Muscle of leg (tissue), 11 donors: ENCODE data around the gene SLC23A2. TPM values are rescaled to one million over a fixed set of nuclear protein-coding genes. Genes with fewer than 3 reads are reported as not detected.

Source experiments
- DNase-seq: peaks from one replicate; pipeline ENCODE4 v3.0.0; 2013
- H3K27ac ChIP-seq: one replicate; pipeline ENCODE4 v1.5.1; 2013; ENCODE audit warnings: mild to moderate bottlenecking, low read length, control low read depth
- H3K27me3 ChIP-seq: one replicate; pipeline ENCODE4 v1.6.1; 2013; ENCODE audit warnings: low read length; ENCODE audit not compliant: control insufficient read depth, insufficient read depth
- H3K36me3 ChIP-seq: one replicate; pipeline ENCODE4 v1.6.1; 2013; ENCODE audit warnings: low read length; ENCODE audit not compliant: control insufficient read depth, insufficient read depth
- H3K4me1 ChIP-seq: one replicate; pipeline ENCODE4 v1.6.1; 2013; ENCODE audit warnings: low read length; ENCODE audit not compliant: control insufficient read depth, insufficient read depth
- H3K4me3 ChIP-seq: one replicate; pipeline ENCODE4 v1.5.1; 2013; ENCODE audit warnings: low read length, control low read depth
- H3K9me3 ChIP-seq: replicated peaks from 2 replicates; pipeline ENCODE4 v1.6.1; 2013; ENCODE audit warnings: low read depth, low read length; ENCODE audit not compliant: control insufficient read depth
- WGBS: methylation state at CpG from one replicate; pipeline ENCODE4 v1.1.5; 2013; ENCODE audit warnings: missing lambda C conversion rate; ENCODE audit not compliant: insufficient coverage; 5-methylcytosine and 5-hydroxymethylcytosine counted together
- polyA plus RNA-seq, 8 donors: library from polyadenylated mRNA; unstranded; fragments of 120-200 nt; gene quantifications; one replicate each; pipeline versions ENCODE4 v1.2.1 to v1.2.3, GENCODE V29; 2013; ENCODE audit warnings: inconsistent platforms in 1 of 8, low replicate concordance in 1 of 8; ENCODE audit not compliant: insufficient read length in 8 of 8, insufficient read depth in 1 of 8
- total RNA-seq: library from RNA; stranded (reverse); fragments of 120-200 nt; gene quantifications from one replicate; pipeline ENCODE4 v1.2.4, GENCODE V29; 2013

SLC23A2 gene
- total and polyA plus RNA-seq, 9 donors, result 7.6 to 13.7 (median 10.6) TPM

DNA sequence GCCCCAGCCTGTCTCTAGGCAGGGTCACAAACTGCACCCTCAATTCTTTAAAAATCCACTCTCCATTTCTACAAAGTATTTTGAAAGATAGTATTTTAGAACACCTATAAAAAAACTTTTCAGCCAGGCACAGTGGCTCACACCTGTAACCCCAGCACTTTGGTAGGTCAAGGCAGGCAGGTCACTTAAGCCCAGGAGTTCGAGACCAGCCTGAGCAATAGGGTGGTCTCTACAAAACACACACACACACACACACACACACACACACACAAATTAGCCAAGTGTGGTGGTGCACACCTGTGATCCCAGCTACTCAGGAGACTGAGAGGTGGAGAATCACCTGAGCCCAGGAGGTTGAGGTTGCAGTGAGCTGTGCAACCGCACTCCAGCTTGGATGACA is 30.2 kb downstream of the SLC23A2 start:
- peaks cover 11% of the 10 kb centered on the region for H3K36me3 ChIP-seq
- no peaks in the 10 kb centered on the region for H3K9me3 ChIP-seq
- H3K4me1 ChIP-seq, result peaks cover 3% of the 10 kb centered on the region
- no peak overlapping the region for H3K4me3 ChIP-seq
- no peaks in the 10 kb centered on the region for H3K27me3 ChIP-seq
- no peak overlapping the region for H3K27ac ChIP-seq
- DNase-seq, result no peak
- WGBS, result 100% methylated on average over 1 of the region's 2 CpGs

DNA sequence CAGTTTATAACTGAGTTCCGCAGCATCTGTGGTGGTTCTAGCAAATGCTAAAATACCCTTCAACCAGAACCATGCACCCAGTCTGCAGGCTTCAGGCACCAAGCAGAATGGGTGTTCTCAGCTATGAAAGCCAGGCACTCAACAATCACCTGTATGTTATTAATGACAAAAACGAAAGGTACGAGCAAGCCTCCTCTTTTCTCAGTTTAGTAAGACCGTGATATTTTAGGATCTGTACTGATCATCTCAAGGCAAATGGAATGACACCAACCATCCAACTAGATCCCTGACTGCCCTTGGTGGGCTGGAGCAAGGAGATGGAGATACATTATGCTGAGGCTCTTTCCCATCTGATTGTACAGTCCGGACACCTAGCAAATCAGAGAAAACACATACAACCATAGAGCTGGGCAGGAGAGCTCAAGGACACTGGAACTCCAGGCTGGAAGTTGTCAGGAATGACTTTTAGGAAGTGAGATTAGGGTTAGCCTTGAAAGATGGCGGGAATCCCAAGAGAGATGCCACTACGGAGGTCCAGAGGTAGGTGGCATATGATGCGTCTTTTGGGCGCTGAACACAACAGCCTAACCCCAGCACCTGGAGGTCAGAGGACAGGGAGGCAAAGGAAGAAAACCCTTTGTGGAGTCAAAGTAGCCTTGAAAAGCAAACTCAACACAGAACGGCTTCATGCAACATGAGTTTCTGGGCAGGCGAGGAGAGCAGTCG is 33.4 kb downstream of the SLC23A2 start:
- Histone ChIP-seq H3K9me3 (no peaks in the 10 kb centered on the region), H3K27ac (no peak overlapping the region), H3K4me1 (no peaks in the 10 kb centered on the region), H3K27me3 (no peaks in the 10 kb centered on the region), H3K36me3 (peaks cover 11% of the 10 kb centered on the region), H3K4me3 (no peak overlapping the region)
- DNase-seq, result no peak
- 98% methylated on average over 8 of the region's 12 CpGs for WGBS

DNA sequence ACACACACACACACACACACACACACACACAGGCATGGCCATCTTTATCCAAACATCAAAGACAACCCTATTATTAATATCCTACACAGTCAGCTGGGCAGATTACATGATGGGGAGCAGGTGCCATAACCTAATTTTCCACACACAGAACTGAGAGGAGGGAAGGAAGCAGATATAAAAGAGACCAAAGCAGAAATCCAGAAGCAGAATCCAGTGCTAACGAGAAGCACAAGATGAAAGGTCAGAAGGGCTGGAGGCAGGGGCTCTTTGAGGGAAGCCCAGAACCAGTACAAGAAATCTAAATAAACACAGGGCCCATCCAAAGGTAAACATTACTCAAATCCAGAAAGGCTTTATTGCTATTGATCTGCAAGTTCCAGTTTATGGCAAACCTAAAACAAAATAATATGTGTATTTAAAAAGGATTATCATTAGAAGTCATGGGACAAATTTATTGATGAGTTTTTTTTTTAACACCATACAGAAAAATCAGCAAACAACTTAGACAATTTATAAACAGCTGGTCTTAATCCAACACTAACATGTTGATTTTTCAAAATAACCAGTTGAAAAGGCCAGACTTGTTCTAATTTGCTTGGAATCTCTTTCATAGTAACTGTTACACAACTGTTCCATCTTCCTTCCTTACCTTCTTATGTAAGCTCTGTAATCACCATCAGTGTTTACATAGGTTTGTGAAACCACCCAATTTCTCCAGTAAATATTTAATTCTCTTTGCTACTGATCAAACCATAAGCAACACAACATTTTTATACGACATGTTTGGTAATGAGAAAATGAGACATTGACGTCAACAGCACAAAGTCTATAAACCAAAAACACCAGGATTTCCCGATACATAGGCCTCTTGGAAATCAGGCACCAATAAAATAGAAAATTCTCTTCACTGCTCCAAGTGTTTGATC is 34.2 kb downstream of the SLC23A2 start:
- no peak for DNase-seq
- Histone ChIP-seq H3K27ac (no peak overlapping the region), H3K36me3 (peaks cover 11% of the 10 kb centered on the region), H3K27me3 (no peaks in the 10 kb centered on the region), H3K9me3 (no peaks in the 10 kb centered on the region), H3K4me1 (no peaks in the 10 kb centered on the region), H3K4me3 (no peak overlapping the region)
- WGBS, result no CpG with 5 or more reads among the region's 4 CpGs

DNA sequence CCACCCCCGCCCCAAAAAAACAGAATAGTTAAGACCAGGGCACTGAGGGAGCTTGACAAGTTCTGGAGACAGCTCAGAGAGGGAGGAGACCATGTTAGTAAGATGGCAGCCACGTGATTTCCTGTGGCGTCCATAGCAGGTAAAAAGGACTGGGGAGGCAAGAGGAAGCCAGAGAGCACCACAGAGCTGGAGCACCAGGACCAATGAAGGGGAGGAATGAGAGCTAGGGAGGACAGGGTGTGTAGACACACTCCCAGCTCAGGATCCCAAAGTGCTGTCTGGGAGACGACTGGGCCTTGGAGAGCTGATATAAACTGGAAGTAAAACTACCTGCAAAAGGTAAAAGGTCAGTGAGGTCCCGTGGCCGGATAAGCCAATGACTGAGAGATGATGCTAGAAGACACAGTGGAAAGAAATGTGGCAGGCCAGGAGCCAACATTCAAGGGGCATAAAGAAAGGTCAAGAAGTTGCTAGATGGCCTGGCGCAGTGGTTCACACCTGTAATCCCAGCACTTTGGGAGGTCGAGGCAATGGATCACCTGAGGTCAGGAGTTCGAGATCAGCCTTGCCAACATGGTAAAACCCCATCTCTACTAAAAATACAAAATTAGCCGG is 39.0 kb downstream of the SLC23A2 start:
- WGBS, result 76% methylated on average over 6 of the region's 10 CpGs
- DNase-seq, result no peak
- Histone ChIP-seq H3K4me1 (no peaks in the 10 kb centered on the region), H3K27me3 (no peaks in the 10 kb centered on the region), H3K36me3 (no peaks in the 10 kb centered on the region), H3K9me3 (no peaks in the 10 kb centered on the region), H3K4me3 (no peak overlapping the region), H3K27ac (no peak overlapping the region)

DNA sequence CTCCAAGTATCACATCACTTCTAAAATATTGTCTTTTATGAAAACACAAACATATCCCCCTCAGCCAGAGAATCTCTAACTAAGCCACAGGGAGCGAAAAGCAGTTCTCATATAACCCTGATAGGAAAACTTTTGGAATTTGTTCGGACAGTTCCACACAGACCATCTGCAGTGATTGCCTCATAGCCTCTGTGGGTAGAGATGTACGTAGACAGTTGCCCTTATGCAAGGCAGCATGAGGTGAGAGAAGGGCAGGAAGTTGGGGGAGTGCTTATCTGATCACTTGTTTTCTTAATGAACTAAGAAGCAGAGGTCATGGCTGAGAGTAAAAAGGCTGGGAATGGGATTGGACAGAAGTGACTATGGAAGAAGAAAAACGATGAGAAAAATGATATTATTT is 39.6 kb downstream of the SLC23A2 start:
- no peak for DNase-seq
- H3K36me3 ChIP-seq, result no peaks in the 10 kb centered on the region
- 40% methylated on average over 2 of the region's 4 CpGs for WGBS
- H3K4me3 ChIP-seq, result no peak overlapping the region
- H3K4me1 ChIP-seq, result no peaks in the 10 kb centered on the region
- no peaks in the 10 kb centered on the region for H3K9me3 ChIP-seq
- no peaks in the 10 kb centered on the region for H3K27me3 ChIP-seq
- H3K27ac ChIP-seq, result no peak overlapping the region

DNA sequence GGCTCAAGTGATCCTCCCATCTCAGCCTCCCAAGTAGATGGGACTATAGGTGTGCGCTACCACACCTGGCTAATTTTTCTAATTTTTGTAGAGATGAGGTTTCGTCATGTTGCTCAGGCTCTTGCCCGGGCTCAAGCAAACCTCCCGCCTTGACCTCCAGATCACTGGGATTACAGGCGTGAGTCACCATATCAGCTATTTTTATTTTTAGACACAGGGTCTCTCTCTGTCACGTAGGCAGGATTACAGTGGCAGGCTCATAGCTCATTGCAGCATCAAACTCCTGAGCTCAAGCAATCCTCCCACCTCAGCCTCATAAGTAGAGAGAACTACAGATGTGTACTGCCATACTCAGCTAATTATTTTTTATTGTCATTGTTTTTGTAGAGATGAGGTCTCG is 41.7 kb downstream of the SLC23A2 start:
- Histone ChIP-seq H3K27me3 (no peaks in the 10 kb centered on the region), H3K27ac (no peak overlapping the region), H3K9me3 (no peaks in the 10 kb centered on the region), H3K4me1 (no peaks in the 10 kb centered on the region), H3K4me3 (no peak overlapping the region), H3K36me3 (no peaks in the 10 kb centered on the region)
- WGBS, result 89% methylated on average over 5 of the region's 7 CpGs
- no peak for DNase-seq

DNA sequence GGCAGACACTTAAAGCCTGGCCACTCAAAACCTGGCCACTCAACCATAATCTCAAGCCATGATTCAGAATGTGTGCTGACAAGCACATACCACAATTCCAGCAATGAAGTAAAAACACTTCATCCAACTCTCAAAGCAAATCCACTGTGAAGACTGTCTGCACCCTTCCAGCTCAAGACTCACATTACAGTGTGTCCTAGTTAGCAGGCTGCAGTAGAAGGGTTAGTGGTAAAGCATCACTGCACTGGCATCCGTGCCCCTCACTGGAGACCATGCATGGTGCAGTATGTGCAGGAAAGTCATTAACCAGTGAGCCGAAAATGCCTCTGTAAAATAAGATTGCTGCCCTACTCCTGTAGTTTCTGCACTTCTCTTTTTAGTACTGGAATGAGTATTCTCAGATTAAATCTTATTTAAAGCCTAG is 43.4 kb downstream of the SLC23A2 start:
- no peak for DNase-seq
- Histone ChIP-seq H3K36me3 (no peaks in the 10 kb centered on the region), H3K4me1 (no peaks in the 10 kb centered on the region), H3K9me3 (no peaks in the 10 kb centered on the region), H3K4me3 (no peak overlapping the region), H3K27ac (no peak overlapping the region), H3K27me3 (no peaks in the 10 kb centered on the region)
- WGBS, result 43% methylated on average over 1 of the region's 2 CpGs

DNA sequence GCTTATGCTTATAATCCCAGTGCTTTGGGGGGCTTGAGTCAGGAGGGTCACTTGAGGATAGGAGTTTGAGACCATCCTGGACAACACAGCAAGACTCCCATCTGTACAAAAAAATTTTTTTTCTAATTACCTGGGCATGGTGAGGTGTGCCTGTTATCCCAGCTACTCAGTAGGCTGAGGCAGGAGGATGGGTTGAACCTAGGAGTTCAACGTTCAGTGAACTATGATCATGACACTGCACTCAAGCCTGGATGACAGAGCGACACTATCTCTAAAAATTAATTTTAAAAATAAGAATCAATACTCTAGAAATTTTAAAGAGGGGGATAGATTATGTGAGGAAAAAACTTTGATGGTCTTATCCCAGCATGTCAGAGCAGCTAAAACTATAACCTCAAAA is 44.1 kb downstream of the SLC23A2 start:
- Histone ChIP-seq H3K4me1 (no peaks in the 10 kb centered on the region), H3K4me3 (no peak overlapping the region), H3K27ac (no peak overlapping the region), H3K36me3 (no peaks in the 10 kb centered on the region), H3K27me3 (no peaks in the 10 kb centered on the region), H3K9me3 (no peaks in the 10 kb centered on the region)
- DNase-seq, result no peak
- WGBS, result no CpG with 5 or more reads among the region's 2 CpGs

DNA sequence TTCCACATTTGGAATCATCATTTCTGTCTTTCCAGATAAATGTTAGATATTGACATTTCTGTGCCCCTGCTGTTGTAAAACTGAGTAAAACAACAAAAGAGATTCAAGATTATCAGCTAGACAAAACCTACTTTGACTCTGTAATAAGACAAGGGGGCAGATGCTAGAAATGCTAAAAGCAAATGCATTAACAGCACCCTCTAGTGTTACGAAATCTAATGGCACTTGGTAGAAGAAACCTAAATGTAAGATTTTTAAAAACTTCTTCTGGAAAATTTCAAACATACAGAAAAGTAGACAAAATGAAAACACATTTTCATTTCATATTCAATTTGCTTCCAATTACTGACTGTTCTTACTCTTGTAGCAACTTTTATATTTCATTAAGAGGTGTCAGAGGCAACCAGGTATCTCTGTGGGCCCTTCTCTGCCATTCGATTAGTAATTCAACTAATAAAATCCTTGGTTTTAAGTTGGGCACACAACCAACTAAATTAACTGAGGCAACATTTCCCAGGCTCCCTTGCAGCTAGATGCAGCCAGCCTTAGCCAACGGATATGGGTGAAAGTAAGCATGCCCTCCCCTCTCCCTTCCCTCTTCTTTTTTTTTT is 45.0 kb downstream of the SLC23A2 start:
- Histone ChIP-seq H3K27ac (no peak overlapping the region), H3K4me3 (no peak overlapping the region), H3K4me1 (no peaks in the 10 kb centered on the region), H3K36me3 (no peaks in the 10 kb centered on the region), H3K9me3 (no peaks in the 10 kb centered on the region), H3K27me3 (no peaks in the 10 kb centered on the region)
- peak; percentile 77 for DNase-seq
- WGBS, result 60% methylated on average over 1 of the region's 3 CpGs

DNA sequence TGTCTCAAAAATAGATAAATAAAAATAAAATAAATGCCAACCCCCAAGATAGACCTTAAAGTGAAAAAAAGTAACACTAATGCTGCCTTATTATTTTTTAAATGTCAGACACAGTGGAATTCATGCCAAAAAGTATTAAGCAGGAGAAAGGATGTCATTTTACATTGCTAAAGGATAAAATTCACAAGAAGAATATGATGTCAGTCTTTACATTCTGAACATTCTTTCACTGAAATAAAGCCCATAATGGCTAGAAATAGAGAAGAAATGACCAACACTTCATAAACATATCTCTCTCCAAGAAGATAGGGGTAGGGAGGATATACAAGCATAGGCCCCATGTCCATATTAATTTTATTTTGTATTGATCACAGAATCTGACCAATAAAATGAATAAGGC is 47.4 kb downstream of the SLC23A2 start:
- H3K4me3 ChIP-seq, result no peak overlapping the region
- H3K9me3 ChIP-seq, result no peaks in the 10 kb centered on the region
- H3K36me3 ChIP-seq, result no peaks in the 10 kb centered on the region
- H3K27ac ChIP-seq, result no peak overlapping the region
- H3K27me3 ChIP-seq, result no peaks in the 10 kb centered on the region
- no peaks in the 10 kb centered on the region for H3K4me1 ChIP-seq
- no peak for DNase-seq
